HG03342 (cell line): Measurements from ENCODE around the gene HSF2BP.
"Not testable (repeated sequence)": the region's sequence is repeated elsewhere in the genome, so short reads cannot be mapped to it uniquely, and the experiment has no call there.

Experiments
- ATAC-seq: cut with Tn5 transposase; IDR thresholded peaks from one replicate; pipeline ENCODE4 v1.9.1; 2021; ENCODE audit warnings: mild to moderate bottlenecking, moderate library complexity; ENCODE audit not compliant: unreplicated experiment

HSF2BP gene

DNA sequence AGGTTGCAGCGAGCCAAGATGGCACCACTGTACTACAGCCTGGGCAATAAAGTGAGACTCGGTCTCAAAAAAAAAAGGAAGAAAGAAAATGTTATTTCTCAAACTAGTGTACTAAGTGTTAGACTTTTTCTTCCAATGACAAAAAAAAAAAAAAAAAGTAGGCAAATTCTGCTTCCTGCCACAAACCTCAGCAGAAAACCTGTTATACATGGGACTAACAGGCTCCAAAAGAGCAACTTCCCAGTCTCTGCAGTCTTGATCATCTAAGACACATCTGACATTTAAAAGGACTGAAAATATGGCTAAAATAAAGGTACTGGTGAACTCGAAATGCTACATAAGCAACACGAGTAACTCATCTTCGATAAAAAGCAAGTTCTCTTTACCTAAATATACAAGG, 59.6 kb downstream of the HSF2BP start:
- no peak for ATAC-seq

DNA sequence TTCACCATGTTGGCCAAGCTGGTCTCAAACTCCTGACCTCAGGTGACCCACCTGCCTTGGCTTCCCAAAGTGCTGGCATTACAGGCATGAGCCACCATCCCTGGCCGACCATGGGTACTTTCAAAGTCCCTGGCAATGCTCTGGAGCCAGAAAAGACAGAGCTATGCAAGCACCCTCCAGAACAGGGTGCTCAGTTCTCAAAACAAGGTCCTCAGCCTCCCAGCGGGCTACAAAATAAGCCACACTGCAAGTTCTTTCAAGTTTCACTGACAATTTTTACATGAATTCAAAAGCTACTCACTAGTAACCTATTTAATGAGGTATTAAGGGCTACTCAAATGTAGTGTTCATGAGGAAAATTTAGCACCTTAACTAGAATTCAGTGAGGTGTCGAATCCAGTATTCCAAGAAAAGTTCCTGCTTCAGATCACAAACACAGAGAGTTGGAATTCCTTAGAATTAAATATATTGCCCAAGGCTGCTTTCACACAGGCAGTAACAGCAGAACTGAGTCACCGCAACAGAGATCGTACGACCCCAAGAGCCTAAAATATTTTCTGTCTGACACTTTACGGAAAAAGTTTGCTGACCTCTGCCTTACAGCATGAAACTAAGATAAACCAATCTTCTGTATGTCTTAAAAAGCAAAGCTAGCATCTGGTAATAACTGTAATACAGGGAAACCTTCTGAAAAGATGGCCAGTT, 60.7 kb downstream of the HSF2BP start:
- no peak for ATAC-seq

DNA sequence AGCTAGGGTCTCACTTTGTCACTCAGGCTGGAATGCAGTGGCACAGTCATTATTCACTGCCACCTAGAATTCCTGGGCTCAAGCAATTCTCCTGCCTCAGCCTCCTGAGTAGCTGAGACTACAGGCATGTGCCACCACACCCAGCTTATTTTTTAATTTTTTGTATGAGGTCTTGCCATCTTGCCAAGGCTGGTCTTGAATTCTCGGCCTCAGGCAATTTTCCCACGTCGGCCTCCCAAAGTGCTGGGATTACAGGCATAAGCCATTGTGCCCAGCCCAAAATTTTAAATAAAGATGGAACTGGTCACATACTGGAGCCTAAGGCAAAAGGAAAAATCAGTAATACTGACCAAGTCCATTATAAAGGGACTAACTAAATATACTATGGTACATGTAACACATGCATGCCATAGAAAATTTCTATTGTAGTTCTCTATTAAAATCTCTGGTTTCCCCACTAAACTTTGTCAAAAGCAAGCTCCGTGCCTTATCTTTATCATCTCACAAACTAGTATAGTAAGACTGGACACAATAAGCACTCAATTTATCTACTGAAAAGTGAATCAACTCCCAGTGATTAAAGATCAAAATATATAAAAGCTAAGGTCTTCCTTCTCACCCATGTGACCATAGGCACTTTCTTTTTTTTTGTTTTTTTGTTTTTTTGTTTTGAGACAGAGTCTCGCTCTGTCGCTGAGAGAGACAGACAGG, 61.6 kb downstream of the HSF2BP start:
- no peak for ATAC-seq

DNA sequence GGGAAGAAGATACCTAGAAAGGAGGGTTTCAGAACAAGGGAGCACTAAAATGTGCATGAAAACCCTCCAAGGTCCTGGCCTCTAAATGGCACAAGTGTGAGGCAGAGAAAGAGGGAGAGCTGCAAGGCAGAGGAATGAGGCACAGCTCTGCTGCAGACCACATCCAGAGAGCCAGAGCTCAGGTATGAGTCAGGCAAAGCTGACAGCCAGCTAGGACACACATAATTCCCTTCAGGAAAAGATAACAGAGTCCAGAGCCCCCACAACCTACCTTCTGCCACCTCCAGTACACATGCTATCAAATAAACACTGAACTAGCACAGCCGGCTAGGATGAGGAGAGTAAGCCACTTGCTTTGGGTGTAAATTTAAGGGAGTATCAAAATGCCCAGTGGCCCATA, 62.2 kb downstream of the HSF2BP start:
- ATAC-seq: no peak

DNA sequence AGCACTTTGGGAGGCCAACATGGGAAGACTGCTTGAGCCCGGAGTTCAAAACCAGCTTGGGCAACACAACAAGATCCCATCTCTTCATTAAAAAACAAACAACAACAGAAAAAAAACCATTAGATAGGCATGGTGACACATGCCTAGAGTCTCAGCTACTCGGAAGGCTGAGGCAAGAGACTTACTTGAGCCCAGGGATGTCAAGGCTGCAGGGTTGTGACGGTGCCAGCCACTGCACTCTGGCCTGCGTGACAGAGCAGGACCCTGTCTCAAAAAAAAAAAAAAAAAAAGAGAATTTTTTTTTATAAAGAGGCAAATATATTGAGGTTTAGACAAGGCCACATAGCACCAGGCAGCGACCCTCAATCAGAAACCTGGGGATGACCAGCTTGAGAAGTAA, 62.7 kb downstream of the HSF2BP start:
- ATAC-seq: no peak

DNA sequence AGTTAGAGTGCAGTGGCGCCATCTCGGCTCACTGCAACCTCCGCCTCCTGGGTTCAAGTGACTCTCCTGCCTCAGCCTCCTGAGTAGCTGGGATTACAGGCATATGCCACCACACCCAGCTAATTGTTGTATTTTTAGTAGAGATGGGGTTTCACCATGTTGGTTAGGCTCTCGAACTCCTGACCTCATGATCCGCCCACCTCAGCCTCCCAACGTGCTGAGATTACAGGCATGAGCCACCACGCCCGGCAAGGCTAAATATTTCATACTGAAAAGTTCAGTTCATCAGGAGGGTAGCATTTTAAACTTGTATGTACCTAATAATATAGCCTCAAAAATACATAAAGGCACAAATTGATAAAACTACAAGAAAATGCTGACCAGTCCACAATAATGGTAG, 63.5 kb downstream of the HSF2BP start:
- not testable (repeated sequence) for ATAC-seq

DNA sequence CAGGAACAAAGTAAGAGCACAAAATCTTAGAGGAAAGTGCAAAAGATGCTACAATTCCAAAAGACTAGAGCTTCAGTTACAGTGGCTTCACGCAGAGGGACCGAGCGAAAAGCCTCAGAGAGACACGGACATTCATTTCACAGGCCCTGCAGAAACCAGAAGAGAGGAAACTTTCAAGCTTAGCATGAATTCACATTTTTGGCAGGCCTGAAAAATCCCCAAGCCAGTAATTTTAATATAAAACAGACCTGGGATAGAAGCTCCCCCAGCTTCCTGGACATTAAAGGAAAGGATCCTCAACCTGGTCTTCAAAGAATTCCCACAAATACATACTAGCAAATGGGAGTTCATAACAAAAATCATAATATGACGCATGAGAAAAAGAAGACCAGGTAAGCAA, 66.2 kb downstream of the HSF2BP start:
- no peak for ATAC-seq

DNA sequence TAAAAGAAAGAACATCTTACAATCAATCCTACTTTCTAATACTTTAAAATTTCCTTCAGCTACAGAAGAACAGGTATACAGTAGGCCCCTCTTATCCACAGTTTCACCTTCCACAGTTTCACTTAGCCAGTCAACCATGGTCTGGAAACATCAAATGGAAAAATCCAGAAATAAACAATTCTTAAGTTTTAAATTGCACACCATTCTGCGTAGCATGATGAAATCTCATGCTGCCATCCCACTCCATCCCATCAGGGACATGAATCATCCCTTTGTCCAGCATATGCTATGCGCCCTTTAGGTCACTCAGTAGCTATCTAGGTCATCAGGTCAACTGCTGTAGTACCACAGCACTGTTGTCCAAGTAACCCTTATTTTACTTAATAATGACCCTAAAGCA, 67.7 kb downstream of the HSF2BP start:
- ATAC-seq: no peak

DNA sequence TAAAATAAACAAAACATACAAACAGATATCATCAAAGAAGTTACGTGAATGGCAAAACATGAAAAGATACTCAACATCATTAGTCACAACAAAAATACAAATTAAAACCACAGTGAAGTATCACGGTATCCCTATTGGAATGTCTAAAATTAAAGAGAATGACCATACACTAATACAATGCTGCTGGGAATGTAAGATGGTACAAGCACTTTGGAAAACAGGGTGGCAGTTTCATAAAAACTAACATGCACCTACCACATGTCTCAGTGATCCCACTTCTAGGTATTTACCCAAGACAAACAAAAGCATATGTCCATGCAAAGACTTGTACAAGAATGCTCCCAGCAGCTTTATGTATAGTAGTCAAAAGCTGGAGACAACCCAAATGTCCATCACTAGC, 69.1 kb downstream of the HSF2BP start:
- ATAC-seq: no peak

DNA sequence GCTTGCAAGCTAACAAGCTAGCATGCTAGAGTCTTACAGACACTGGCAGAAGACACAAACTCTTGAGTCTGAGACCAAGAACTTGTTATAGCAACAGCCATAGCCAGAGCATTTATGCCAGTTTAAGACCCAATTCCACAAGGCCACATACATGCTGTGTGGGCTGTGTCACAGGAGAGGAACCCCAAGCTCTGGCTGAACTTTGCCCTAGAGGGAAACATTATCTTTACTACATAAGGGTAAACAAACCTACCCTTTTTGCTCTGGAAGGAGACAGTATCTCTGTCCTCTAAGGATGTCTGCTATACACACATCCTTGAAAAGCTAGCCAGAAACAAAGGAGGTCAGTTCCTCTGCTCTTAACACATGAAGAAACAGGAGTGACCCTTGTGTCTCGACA, 70.3 kb downstream of the HSF2BP start:
- no peak for ATAC-seq

DNA sequence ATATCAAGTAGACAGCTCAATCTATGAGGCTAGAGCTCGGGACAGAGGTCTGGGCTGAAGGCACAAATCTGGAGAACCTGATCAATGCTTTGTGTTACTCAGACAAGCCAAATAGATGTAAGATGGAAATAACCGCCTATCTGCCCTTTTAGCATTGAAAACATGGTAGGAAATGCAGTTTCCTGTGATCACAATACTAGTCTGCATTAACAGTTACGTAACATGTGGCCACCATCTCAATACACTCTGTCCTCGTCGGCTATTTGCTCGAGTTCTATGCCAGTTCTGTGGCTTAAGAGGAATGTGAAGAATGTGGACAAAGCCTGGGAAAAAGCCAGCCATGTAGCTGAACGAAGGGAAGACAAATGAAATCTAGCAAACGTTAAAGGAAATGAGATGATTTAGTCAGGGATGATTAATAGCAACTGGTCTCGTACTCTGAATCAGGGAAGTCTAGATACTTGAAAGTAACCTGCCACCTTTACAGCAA, 73.3 kb downstream of the HSF2BP start:
- ATAC-seq: no peak

DNA sequence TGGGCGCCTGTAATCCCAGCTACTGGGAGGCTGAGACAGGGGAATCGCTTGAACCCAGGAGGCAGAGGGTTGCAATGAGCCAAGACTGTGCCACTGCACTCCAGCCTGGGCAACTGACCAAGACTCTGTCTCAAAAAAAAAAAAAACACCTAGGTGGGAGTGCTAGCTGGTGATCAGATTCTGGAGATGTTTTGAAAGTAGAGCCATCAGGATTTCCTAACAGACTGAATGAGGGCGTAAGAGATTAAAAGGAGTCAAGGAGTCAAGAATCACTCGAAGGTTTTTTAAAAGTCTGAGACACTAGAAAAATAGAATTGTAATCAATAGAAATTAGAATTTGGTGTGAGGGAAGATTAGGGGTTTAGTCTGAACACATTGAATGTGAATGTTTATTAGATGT, 73.8 kb downstream of the HSF2BP start:
- ATAC-seq: no peak

DNA sequence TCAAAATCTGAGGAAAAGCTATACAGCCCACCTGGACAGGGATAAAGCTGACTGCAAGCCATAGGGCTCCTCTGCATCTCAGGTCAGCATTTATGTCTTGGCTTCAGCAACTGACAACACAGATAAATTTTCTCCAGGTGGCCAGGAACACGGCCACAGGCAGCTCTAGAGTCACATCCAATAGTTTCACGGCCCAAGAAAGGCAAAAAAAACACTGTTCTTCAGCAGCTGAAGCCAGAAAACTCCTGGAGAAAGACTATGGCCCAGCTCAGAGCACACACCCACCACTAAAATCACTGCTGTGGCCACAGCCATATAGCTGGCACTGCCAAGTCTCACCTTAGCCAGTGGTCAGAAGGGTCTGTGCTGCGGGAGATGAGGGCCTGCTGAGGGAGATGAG, 77.8 kb downstream of the HSF2BP start:
- ATAC-seq: no peak

DNA sequence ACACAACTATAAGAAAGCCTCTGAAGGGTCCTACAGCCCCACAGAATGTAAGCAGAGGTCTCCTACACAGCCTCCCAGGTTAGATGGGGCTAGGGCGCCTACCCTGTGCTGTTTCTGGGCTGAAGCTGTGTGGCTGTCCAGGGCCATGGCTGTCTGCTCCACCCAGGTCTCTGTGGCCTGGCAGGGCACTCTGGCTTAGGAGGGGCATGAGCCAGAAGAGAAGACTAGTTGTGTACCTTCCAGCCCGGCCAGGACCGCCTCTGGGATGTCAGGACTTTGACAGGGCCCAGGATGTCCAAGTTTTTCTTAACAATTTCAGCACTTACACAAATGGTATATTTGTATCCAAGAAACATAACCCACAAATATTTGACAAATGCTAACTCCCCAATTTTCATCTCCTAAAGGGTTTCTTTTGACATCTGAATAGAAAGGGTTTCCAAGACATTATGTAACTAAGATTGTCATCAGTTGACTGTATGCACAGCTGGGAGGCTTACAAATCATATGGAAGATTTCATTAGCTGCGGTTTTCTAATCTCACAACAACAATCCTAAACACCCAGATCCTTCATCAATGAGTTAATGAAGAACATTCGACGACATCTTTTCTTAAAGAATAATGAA, 80.5 kb downstream of the HSF2BP start:
- ATAC-seq: no peak

DNA sequence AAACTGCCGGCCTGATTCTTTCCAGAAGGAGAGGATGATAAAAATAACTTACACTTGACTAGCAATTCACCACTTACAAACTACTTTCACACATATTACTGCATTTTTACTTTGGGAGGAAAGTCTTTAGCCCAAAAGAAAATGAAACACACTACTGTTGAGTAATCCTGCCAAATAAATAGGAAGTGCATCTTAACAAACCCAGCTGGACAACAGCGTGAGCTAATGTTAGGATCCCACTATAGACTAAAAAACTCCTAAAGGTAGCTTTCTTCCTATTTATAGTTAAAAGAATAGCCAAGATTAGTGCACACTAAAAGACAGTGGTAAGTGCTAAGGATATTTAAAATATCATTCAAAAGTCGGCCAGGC, 83.8 kb downstream of the HSF2BP start:
- ATAC-seq: no peak

DNA sequence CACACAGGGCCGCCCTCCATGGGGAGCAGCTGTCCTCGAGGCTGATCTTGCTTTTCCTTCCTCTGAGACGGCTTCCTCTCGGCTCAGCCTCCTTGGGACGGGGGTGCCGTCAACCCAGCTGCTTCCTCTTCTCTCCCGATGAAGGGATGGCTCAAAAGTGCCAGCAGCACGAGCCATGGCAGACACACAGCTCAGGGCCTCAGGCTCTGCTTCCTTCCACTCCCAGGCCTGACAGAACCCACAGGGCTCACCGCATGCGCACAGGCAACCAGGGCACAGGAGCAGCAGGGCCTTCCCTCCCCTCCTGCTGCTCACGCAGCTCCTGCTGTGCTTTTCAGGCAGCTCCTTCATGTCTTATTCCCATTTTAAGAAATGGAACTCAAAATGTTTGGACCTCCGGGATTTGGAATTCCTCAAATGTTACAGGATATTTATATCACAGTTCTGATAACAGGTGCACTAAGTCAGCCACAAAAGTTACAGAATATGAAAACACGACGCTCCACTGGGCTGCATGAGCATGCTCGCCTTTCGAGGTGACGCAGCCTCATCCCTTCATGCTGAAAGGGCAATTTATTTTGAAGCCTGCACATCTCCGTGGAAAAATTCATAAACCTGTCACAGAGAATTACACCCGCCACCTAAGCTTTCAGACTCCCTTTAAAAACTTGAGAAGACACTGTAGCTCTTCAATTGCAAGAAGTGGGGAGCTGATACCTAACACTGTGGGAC, 84.4 kb downstream of the HSF2BP start:
- no peak for ATAC-seq

DNA sequence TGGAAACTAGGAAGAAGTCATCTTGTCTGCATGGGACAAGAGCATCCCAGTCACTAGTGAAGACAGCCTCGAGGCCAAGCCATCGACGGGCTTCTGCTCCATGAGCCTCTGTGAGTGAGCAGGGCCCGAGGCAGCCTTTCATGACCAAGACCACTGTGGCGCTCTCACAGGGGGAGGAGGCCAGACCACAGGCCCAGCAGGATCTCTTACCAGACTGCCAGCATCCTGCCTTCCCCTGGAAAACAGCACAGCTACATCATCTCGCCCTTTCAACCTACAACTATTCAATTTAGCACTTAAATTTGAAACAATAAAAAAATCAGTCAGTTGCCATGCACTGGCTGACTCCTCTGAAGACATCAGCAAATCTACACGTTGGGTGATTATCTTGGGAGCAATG, 85.4 kb downstream of the HSF2BP start:
- no peak for ATAC-seq

DNA sequence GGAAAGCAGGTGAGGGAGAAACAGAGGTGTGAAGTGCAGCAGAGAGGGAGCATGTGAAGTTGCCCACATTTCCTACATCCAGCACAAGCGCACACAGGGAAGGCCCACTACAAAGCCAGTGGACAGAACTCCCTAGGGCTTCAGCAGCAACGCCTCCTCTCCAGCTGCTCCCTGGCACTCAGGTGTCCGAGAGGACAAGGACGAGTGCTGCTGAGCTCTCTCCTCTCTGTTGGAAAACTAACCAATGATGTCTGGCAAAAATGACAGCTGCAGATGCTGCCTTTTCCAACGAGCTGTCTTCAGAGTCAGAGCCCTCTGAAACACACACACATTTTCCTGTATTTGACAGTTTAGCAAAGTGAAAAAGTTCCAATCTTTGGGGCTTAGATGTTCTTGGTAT, 86.8 kb downstream of the HSF2BP start:
- ATAC-seq: no peak

DNA sequence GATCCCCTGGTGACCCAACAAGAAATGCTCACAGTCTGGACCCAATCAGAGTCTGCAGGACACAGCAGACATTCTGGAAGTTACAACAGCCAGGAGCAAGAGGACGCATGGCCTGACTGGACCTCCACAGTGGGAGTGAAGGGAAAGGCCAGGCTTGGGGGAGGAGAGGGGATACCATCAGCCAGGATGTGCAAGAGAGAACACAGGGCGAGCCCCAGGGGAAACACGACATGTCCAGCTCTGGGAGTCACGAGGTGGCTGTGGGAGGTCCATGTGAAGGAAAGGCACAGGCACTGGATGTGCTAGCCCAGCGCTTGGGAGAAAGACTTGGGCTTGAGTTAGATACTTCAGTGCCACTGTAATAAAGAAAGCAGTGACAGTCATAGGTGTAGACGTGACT, 87.3 kb downstream of the HSF2BP start:
- ATAC-seq: no peak

DNA sequence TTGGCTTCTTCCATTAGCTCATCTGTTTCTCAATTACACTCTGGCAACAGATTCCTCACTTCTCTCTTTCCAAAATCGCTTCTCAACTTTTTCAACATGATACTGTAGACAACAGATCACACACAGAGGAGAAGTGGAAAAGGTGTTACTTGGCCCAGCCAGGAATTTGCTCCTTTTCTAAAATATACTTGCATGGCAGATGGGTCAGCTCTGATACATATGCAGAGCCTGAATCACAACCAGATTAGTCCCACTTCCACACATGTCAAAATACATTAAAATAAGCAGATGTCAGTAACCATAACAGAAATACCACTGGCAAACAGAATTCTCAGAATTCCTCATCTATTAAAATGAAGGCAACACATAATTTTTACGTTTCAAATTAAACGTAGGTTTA, 89.1 kb downstream of the HSF2BP start:
- ATAC-seq: not testable (repeated sequence)

DNA sequence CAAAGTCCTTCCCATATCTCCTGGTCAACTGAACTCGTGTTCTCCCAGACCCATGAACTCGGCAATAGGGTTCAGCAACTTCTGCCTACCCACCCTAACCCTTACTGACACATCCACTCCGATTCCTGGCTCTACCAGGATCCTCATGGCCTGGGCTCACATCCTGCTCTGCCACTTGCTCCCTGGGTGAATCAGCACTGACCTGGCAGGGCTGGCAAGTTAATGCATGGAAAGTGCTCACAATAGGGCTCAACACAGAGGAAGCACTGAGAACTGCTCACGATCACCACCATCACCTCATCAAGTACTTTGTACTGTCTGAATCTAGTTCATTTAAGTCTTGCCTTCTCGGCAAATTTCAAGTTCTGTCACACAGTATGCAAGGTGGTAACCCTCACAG, 96.8 kb downstream of the HSF2BP start:
- not testable (repeated sequence) for ATAC-seq

DNA sequence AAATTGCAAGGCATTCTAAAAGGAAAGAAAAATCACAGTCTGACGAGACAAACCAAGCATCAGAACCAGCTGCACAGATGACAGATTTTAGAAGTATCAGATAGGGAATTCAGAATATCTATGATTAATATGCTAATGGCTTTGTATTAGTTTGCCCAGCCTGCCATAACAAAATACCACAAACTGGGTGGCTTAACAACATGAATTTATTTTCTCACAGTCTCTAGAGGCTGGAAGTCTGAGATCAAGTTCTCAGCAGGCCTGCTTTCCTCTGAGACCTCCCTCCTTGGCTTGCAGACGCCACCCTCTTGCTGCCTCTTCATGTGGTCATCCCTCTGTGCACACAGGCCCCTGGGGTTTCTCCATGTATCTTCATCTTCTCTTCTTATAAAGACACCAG, 118.7 kb downstream of the HSF2BP start:
- not testable (repeated sequence) for ATAC-seq
